Stimulated activated CD8-positive, alpha-beta memory T cell treated with anti-CD3 and anti-CD28 coated beads, Interleukin-7, amount 100 ng/mL, for 1 hour (primary cell): ENCODE results near the gene NRXN3.

Experiments
- DNase-seq, 2 donors: peaks; one replicate each; pipeline ENCODE4 v3.0.0-alpha.2; 2020; ENCODE audit warnings: low read depth in 2 of 2

The NRXN3 gene

GRCh38 chr14:78576437-78577166 is 406.4 kb downstream of the NRXN3 start:
- no peak for DNase-seq

- DNase-seq: no peak
Observed at GRCh38 chr14:78581229-78581628, 411.1 kb downstream of the NRXN3 start.

- DNase-seq: no peak
Observed at GRCh38 chr14:78586681-78587080, 416.5 kb downstream of the NRXN3 start.

- no peak for DNase-seq
Observed at GRCh38 chr14:78588906-78589305, 418.7 kb downstream of the NRXN3 start.

- DNase-seq: no peak
Observed at GRCh38 chr14:78592616-78593219, 422.5 kb downstream of the NRXN3 start.

GRCh38 chr14:78593949-78594348 is 423.8 kb downstream of the NRXN3 start:
- no peak for DNase-seq

- DNase-seq: no peak
Observed at GRCh38 chr14:78595797-78596196, 425.6 kb downstream of the NRXN3 start.

- DNase-seq: no peak
Observed at GRCh38 chr14:78598046-78598920, 428.1 kb downstream of the NRXN3 start.

GRCh38 chr14:78605025-78605762 is 435.0 kb downstream of the NRXN3 start:
- no peak for DNase-seq

GRCh38 chr14:78605897-78606500 is 435.8 kb downstream of the NRXN3 start:
- DNase-seq: no peak

- no peak for DNase-seq
Observed at GRCh38 chr14:78608998-78609787, 439.0 kb downstream of the NRXN3 start.

- no peak for DNase-seq
Observed at GRCh38 chr14:78610994-78611393, 440.8 kb downstream of the NRXN3 start.

- no peak for DNase-seq
Observed at GRCh38 chr14:78611796-78612571, 441.8 kb downstream of the NRXN3 start.

GRCh38 chr14:78612666-78613065 is 442.5 kb downstream of the NRXN3 start:
- no peak for DNase-seq

- no peak for DNase-seq
Observed at GRCh38 chr14:78614593-78614992, 444.4 kb downstream of the NRXN3 start.

GRCh38 chr14:78617735-78618134 is 447.6 kb downstream of the NRXN3 start:
- no peak for DNase-seq

GRCh38 chr14:78618368-78618767 is 448.2 kb downstream of the NRXN3 start:
- DNase-seq: no peak

- DNase-seq: no peak
Observed at GRCh38 chr14:78627114-78627513, 456.9 kb downstream of the NRXN3 start.

GRCh38 chr14:78631551-78631950 is 461.4 kb downstream of the NRXN3 start:
- DNase-seq: no peak

- DNase-seq: no peak
Observed at GRCh38 chr14:78633752-78634151, 463.6 kb downstream of the NRXN3 start.
